DND-41 (cell line): Measurements from ENCODE around the gene IPO4.

ENCODE experiments used
- EZH2 ChIP-seq: IDR thresholded peaks from 3 replicates; pipeline ENCODE4 v1.6.1; 2012; ENCODE audit warnings: borderline replicate concordance, low read depth, mild to moderate bottlenecking, moderate library complexity, low read length, inconsistent platforms; ENCODE audit not compliant: severe bottlenecking
- TF ChIP-seq, protein P1 (sequence below): IDR thresholded peaks from 2 replicates; pipeline ENCODE4 v1.5.1; 2012; ENCODE audit warnings: borderline replicate concordance, low read length, moderate library complexity, mild to moderate bottlenecking; ENCODE audit not compliant: poor library complexity, severe bottlenecking; ENCODE audit errors: extremely low read depth

DNA sequence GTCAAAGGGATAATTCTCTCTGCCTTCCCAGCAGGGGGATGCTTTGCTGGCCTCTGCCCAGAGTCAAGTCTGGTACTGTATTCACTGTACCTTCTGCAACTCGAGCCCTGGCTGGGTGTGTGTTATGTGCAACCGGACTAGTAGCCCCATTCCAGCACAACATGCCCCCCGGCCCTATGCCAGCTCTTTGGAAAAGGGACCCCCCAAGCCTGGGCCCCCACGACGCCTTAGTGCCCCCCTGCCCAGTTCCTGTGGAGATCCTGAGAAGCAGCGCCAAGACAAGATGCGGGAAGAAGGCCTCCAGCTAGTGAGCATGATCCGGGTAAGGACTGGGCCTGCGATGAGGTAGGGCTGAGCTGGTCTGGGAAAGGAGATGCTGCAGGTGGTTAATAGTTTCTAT, 38.0 kb downstream of the IPO4 start:
- TF ChIP-seq, protein P1, sequence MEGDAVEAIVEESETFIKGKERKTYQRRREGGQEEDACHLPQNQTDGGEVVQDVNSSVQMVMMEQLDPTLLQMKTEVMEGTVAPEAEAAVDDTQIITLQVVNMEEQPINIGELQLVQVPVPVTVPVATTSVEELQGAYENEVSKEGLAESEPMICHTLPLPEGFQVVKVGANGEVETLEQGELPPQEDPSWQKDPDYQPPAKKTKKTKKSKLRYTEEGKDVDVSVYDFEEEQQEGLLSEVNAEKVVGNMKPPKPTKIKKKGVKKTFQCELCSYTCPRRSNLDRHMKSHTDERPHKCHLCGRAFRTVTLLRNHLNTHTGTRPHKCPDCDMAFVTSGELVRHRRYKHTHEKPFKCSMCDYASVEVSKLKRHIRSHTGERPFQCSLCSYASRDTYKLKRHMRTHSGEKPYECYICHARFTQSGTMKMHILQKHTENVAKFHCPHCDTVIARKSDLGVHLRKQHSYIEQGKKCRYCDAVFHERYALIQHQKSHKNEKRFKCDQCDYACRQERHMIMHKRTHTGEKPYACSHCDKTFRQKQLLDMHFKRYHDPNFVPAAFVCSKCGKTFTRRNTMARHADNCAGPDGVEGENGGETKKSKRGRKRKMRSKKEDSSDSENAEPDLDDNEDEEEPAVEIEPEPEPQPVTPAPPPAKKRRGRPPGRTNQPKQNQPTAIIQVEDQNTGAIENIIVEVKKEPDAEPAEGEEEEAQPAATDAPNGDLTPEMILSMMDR, result no peak
- TF ChIP-seq EZH2, result no peak
